GM23248 (cell line): ENCODE data around the gene MMP14. TPM values are rescaled to one million over a fixed set of nuclear protein-coding genes. Genes with fewer than 3 reads are reported as not detected.

ENCODE experiments used
- DNase-seq: peaks from one replicate; pipeline ENCODE4 v3.0.0-alpha.2; 2015
- H2AFZ ChIP-seq: fragments of 200-600 bp; sonication (generic); 2 replicates; pipeline ENCODE4 v1.6.1; 2016; ENCODE audit warnings: antibody characterized with exemption
- H3F3A ChIP-seq: fragments of 200-600 bp; sonication (generic); 2 replicates; pipeline ENCODE4 v1.6.1; 2016; ENCODE audit warnings: mild to moderate bottlenecking, antibody characterized with exemption, mixed run types; ENCODE audit not compliant: insufficient read depth
- H3K27ac ChIP-seq: fragments of 200-600 bp; sonication (generic); 2 replicates; pipeline ENCODE4 v1.5.1; 2016; ENCODE audit warnings: mild to moderate bottlenecking
- H3K27me3 ChIP-seq: fragments of 200-600 bp; sonication (generic); replicated peaks from 2 replicates; pipeline ENCODE4 v1.6.1; 2016; ENCODE audit warnings: mild to moderate bottlenecking; ENCODE audit not compliant: insufficient read depth
- H3K36me3 ChIP-seq: fragments of 200-600 bp; sonication (generic); 2 replicates; pipeline ENCODE4 v1.6.1; 2016; ENCODE audit warnings: low read depth, mild to moderate bottlenecking
- H3K4me1 ChIP-seq: fragments of 200-600 bp; sonication (generic); 2 replicates; pipeline ENCODE4 v1.6.1; 2016; ENCODE audit warnings: mild to moderate bottlenecking; ENCODE audit not compliant: insufficient read depth
- H3K4me2 ChIP-seq: fragments of 200-600 bp; sonication (generic); one replicate; pipeline ENCODE4 v1.6.1; 2016; ENCODE audit warnings: mild to moderate bottlenecking; ENCODE audit not compliant: unreplicated experiment
- H3K4me3 ChIP-seq: fragments of 200-600 bp; sonication (generic); 2 replicates; pipeline ENCODE4 v1.5.1; 2016; ENCODE audit warnings: mild to moderate bottlenecking
- H3K79me2 ChIP-seq: fragments of 200-600 bp; sonication (generic); 2 replicates; pipeline ENCODE4 v1.6.1; 2016; ENCODE audit warnings: mild to moderate bottlenecking; ENCODE audit not compliant: insufficient read depth
- H3K9ac ChIP-seq: fragments of 200-600 bp; sonication (generic); 2 replicates; pipeline ENCODE4 v1.6.1; 2016; ENCODE audit warnings: mild to moderate bottlenecking
- H3K9me2 ChIP-seq: fragments of 200-600 bp; sonication (generic); 2 replicates; pipeline ENCODE4 v1.6.1; 2016; ENCODE audit warnings: mixed run types, mild to moderate bottlenecking, moderate library complexity; ENCODE audit not compliant: insufficient read depth
- H3K9me3 ChIP-seq: fragments of 200-600 bp; sonication (generic); one replicate; pipeline ENCODE4 v1.6.1; 2017; ENCODE audit warnings: low read depth
- H4K20me1 ChIP-seq: fragments of 200-600 bp; sonication (generic); 2 replicates; pipeline ENCODE4 v1.6.0; 2016; ENCODE audit not compliant: insufficient read depth
- EZH2 ChIP-seq: fragments of 200-600 bp; sonication (generic); IDR thresholded peaks from 2 replicates; pipeline ENCODE4 v1.6.1; 2018; ENCODE audit warnings: antibody characterized with exemption, mild to moderate bottlenecking; ENCODE audit not compliant: insufficient read depth, poor library complexity, severe bottlenecking
- EZH2phosphoT487 ChIP-seq: fragments of 200-600 bp; sonication (generic); IDR thresholded peaks from 2 replicates; pipeline ENCODE4 v1.6.1; 2018; ENCODE audit warnings: antibody characterized with exemption, moderate library complexity, mild to moderate bottlenecking, low read depth; ENCODE audit not compliant: insufficient read depth
- WGBS, 2 experiments: methylation state at CpG; one replicate each; pipeline ENCODE4 v1.1.6; 2015 to 2017; ENCODE audit warnings: low lambda C conversion rate in 2 of 2, low coverage in 1 of 2; ENCODE audit errors: missing lambda C conversion rate in 2 of 2; 5-methylcytosine and 5-hydroxymethylcytosine counted together
- in situ Hi-C: fragments of 300-500 bp; cut with MboI; formaldehyde crosslinking; loops from 2 replicates; pipeline ENCODE4 v1.15.0; 2020
- polyA plus RNA-seq: library from polyadenylated mRNA; unstranded; fragments of >200 nt; fragmentation: Nextera tagmentation; extraction: Ambion mirVana; gene quantifications from 2 replicates; pipeline ENCODE4 v1.2.1, GENCODE V29; 2016
- total RNA-seq: library from RNA; depleted of rRNA; stranded (reverse); fragments of >200 nt; shearing (Covaris generic); gene quantifications from 2 replicates; pipeline ENCODE4 v1.2.3, GENCODE V29; 2014

MMP14 gene
- total and polyA plus RNA-seq, 2 experiments from 2014 or later = 50.1 to 450 TPM

- Histone ChIP-seq H3K27me3 (no peaks in the 10 kb centered on the region), H3K9me3 (no peaks in the 10 kb centered on the region), H3K4me2 (no peak overlapping the region), H3F3A (peaks cover 19% of the 10 kb centered on the region), H3K4me1 (peaks cover 12% of the 10 kb centered on the region), H3K9me2 (no peaks in the 10 kb centered on the region), H3K79me2 (peaks cover 42% of the 10 kb centered on the region), H3K4me3 (no peak overlapping the region), H3K36me3 (peaks cover 26% of the 10 kb centered on the region; the same call in 1 of the 2 replicates), H2AFZ (no peak overlapping the region), H4K20me1 (no peaks in the 10 kb centered on the region), H3K27ac (no peak overlapping the region), H3K9ac (no peak overlapping the region)
- WGBS, 2 experiments = 91 to 96% methylated on average over 15 to 22 of the region's 22 CpGs
- DNase-seq = no peak
- in situ Hi-C loops = no loop called here
- TF ChIP-seq EZH2 = no peak
- TF ChIP-seq EZH2phosphoT487 = no peak
These were observed 40.7 kb downstream of the MMP14 start for GRCh38 chr14:22877000-22877501.

- Histone ChIP-seq H3K9me3 (no peaks in the 10 kb centered on the region), H3K27ac (no peak overlapping the region), H3K36me3 (peaks cover 26% of the 10 kb centered on the region; the same call in 1 of the 2 replicates), H4K20me1 (no peaks in the 10 kb centered on the region), H3K4me1 (peaks cover 5% of the 10 kb centered on the region; the same call in 1 of the 2 replicates), H3K9me2 (no peaks in the 10 kb centered on the region), H2AFZ (no peak overlapping the region), H3K79me2 (peaks cover 28% of the 10 kb centered on the region), H3F3A (peaks cover 16% of the 10 kb centered on the region), H3K4me3 (no peak overlapping the region), H3K9ac (no peak overlapping the region), H3K27me3 (no peaks in the 10 kb centered on the region), H3K4me2 (no peak overlapping the region)
- TF ChIP-seq EZH2 (no peak), EZH2phosphoT487 (no peak)
- DNase-seq = no peak
- in situ Hi-C loops = no loop called here
- 86 to 88% methylated on average over 8 of the region's 8 CpGs for WGBS, 2 experiments
These were observed 42.2 kb downstream of the MMP14 start for GRCh38 chr14:22878271-22879246.

- no peaks in the 10 kb centered on the region for H3K9me3 ChIP-seq
- no peaks in the 10 kb centered on the region for H3K79me2 ChIP-seq
- H3K27me3 ChIP-seq = no peaks in the 10 kb centered on the region
- DNase-seq = no peak
- H3K4me1 ChIP-seq = no peaks in the 10 kb centered on the region; the same call in 1 of the 2 replicates
- H3K4me2 ChIP-seq = no peak overlapping the region
- peaks cover 21% of the 10 kb centered on the region for H3F3A ChIP-seq
- no peaks in the 10 kb centered on the region for H4K20me1 ChIP-seq
- no peak overlapping the region for H3K4me3 ChIP-seq
- peaks cover 12% of the 10 kb centered on the region; the same call in 1 of the 2 replicates for H3K36me3 ChIP-seq
- in situ Hi-C loops = no loop called here
- WGBS, 2 experiments = 35 to 36% methylated on average over 7 of the region's 7 CpGs
- H3K9me2 ChIP-seq = no peaks in the 10 kb centered on the region
- H2AFZ ChIP-seq = no peak overlapping the region
- H3K27ac ChIP-seq = no peak overlapping the region
- TF ChIP-seq EZH2 (no peak), EZH2phosphoT487 (no peak)
- H3K9ac ChIP-seq = no peak overlapping the region
These were observed 45.7 kb downstream of the MMP14 start for GRCh38 chr14:22882064-22882463.

- no peaks in the 10 kb centered on the region for H3K9me3 ChIP-seq
- no peak for TF ChIP-seq EZH2phosphoT487
- no peak for TF ChIP-seq EZH2
- H3K36me3 ChIP-seq = peaks cover 7% of the 10 kb centered on the region; the same call in 1 of the 2 replicates
- no peaks in the 10 kb centered on the region for H4K20me1 ChIP-seq
- 25 to 29% methylated on average over 5 to 6 of the region's 6 CpGs for WGBS, 2 experiments
- no peak overlapping the region for H3K27ac ChIP-seq
- H3K4me3 ChIP-seq = no peak overlapping the region
- no peak overlapping the region for H3K4me2 ChIP-seq
- no peak overlapping the region for H3K9ac ChIP-seq
- no peak overlapping the region for H2AFZ ChIP-seq
- no peaks in the 10 kb centered on the region for H3K79me2 ChIP-seq
- H3K27me3 ChIP-seq = no peaks in the 10 kb centered on the region
- peak; percentile 66 for DNase-seq
- H3K4me1 ChIP-seq = no peaks in the 10 kb centered on the region; the same call in 1 of the 2 replicates
- H3F3A ChIP-seq = peaks cover 21% of the 10 kb centered on the region
- in situ Hi-C loops = no loop called here
- H3K9me2 ChIP-seq = no peaks in the 10 kb centered on the region
These were observed 46.3 kb downstream of the MMP14 start for GRCh38 chr14:22882529-22883172.
